Smooth muscle cell (in vitro differentiated cells): ENCODE data around the gene TMTC1. TPM values are rescaled to one million over a fixed set of nuclear protein-coding genes. Genes with fewer than 3 reads are reported as not detected.

Experiments used
- DNase-seq: peaks from one replicate; lab custom pipeline; 2025; ENCODE audit not compliant: unreplicated experiment; lab: John Stamatoyannopoulos, UW
- H2AFZ ChIP-seq: fragments of 200-600 bp; sonication (generic); 2 replicates; pipeline ENCODE4 v1.6.0; 2016; ENCODE audit warnings: antibody characterized with exemption, low read depth, mild to moderate bottlenecking
- H3F3A ChIP-seq: fragments of 200-600 bp; sonication (generic); 2 replicates; pipeline ENCODE4 v1.6.0; 2017; ENCODE audit warnings: antibody characterized with exemption, low read depth
- H3K27ac ChIP-seq: fragments of 200-600 bp; sonication (generic); 2 replicates; pipeline ENCODE4 v1.5.1; 2016; ENCODE audit warnings: low read depth, mild to moderate bottlenecking
- H3K27me3 ChIP-seq: fragments of 200-600 bp; sonication (generic); 2 replicates; pipeline ENCODE4 v1.6.1; 2016; ENCODE audit warnings: low read depth, mild to moderate bottlenecking
- H3K36me3 ChIP-seq: fragments of 200-600 bp; sonication (generic); 2 replicates; pipeline ENCODE4 v1.5.1; 2016; ENCODE audit warnings: low read depth
- H3K4me1 ChIP-seq: fragments of 200-600 bp; sonication (generic); 2 replicates; pipeline ENCODE4 v1.5.1; 2016; ENCODE audit warnings: low read depth
- H3K4me2 ChIP-seq: fragments of 200-600 bp; sonication (generic); 2 replicates; pipeline ENCODE4 v1.6.0; 2016; ENCODE audit warnings: mild to moderate bottlenecking
- H3K4me3 ChIP-seq: fragments of 200-600 bp; sonication (generic); 2 replicates; pipeline ENCODE4 v1.5.1; 2016; ENCODE audit warnings: mild to moderate bottlenecking
- H3K79me2 ChIP-seq: fragments of 200-600 bp; sonication (generic); 2 replicates; pipeline ENCODE4 v1.6.0; 2016; ENCODE audit warnings: low read depth, mild to moderate bottlenecking
- H3K9ac ChIP-seq: fragments of 200-600 bp; sonication (generic); 2 replicates; pipeline ENCODE4 v1.6.0; 2016; ENCODE audit warnings: low read depth
- H3K9me3 ChIP-seq: fragments of 200-600 bp; sonication (generic); replicated peaks from 2 replicates; pipeline ENCODE4 v1.5.1; 2016; ENCODE audit warnings: low read depth
- H4K20me1 ChIP-seq: fragments of 200-600 bp; sonication (generic); 2 replicates; pipeline ENCODE4 v1.6.0; 2016; ENCODE audit warnings: low read depth
- CTCF ChIP-seq: fragments of 200-600 bp; sonication (generic); IDR thresholded peaks from 2 replicates; pipeline ENCODE4 v1.5.1; 2017; ENCODE audit warnings: borderline replicate concordance, mild to moderate bottlenecking, antibody characterized with exemption; ENCODE audit not compliant: insufficient read depth, poor library complexity, severe bottlenecking
- WGBS: methylation state at CpG from one replicate; pipeline ENCODE4 v1.1.7; 2016; ENCODE audit warnings: low lambda C conversion rate; 5-methylcytosine and 5-hydroxymethylcytosine counted together
- polyA plus RNA-seq: library from polyadenylated mRNA; unstranded; fragments of >200 nt; fragmentation: Nextera tagmentation; extraction: Ambion mirVana; gene quantifications from 2 replicates; pipeline ENCODE4 v1.2.1, GENCODE V29; 2016
- total RNA-seq: library from RNA; depleted of rRNA; stranded (reverse); fragments of >200 nt; gene quantifications from 2 replicates; pipeline ENCODE4 v1.2.3, GENCODE V29; 2014

The TMTC1 gene
- total and polyA plus RNA-seq, 2 experiments from 2014 or later: 3.5 to 8.7 TPM

DNA sequence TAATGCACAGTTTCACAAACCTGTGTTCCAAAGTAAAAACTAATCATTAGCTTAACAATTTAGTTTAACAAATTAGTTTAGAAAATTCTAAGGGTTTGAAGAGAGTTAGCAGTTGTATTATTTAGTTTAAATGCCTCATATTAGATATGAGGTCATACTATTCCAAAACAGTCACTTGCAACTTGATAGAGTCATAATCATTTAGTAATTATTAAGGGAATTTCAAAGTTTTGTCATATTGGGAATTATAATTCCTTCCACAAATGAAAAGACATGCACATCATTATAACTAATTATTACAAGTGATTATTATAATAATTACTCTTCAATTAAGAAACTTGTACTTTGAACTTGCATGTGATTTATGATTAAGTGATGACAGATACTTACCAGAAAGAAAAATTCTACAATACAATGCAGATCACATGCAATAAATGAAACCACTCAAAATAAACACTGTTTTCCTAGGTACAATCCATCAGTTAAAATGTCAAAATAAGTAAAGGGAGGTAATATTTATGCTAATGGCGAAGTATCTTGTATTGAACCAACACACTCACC is 66.1 kb downstream of the TMTC1 start:
- Histone ChIP-seq H3K27me3 (no peaks in the 10 kb centered on the region), H3K4me2 (no peak overlapping the region), H3K27ac (no peak overlapping the region), H3K79me2 (no peaks in the 10 kb centered on the region), H3K36me3 (no peaks in the 10 kb centered on the region), H3K9ac (no peak overlapping the region), H3K4me1 (no peaks in the 10 kb centered on the region), H2AFZ (no peak overlapping the region), H3K9me3 (no peaks in the 10 kb centered on the region), H4K20me1 (no peaks in the 10 kb centered on the region), H3F3A (no peaks in the 10 kb centered on the region), H3K4me3 (no peak overlapping the region)
- no peak for TF ChIP-seq CTCF
- DNase-seq: no peak
- WGBS: 0% methylated on average over 1 of the region's 1 CpG

- no peak for TF ChIP-seq CTCF
- Histone ChIP-seq H2AFZ (no peak overlapping the region), H3K4me2 (no peak overlapping the region), H3K27me3 (no peaks in the 10 kb centered on the region), H3K27ac (no peak overlapping the region), H3K4me1 (peaks cover 9% of the 10 kb centered on the region), H3K9me3 (no peaks in the 10 kb centered on the region), H3K79me2 (no peaks in the 10 kb centered on the region), H3F3A (no peaks in the 10 kb centered on the region), H3K36me3 (no peaks in the 10 kb centered on the region), H3K9ac (no peak overlapping the region), H4K20me1 (no peaks in the 10 kb centered on the region), H3K4me3 (no peak overlapping the region)
- DNase-seq: no peak
Observed at GRCh38 chr12:29714966-29715365, 68.8 kb downstream of the TMTC1 start.

- H3K4me2 ChIP-seq: no peak overlapping the region
- no peak overlapping the region for H3K4me3 ChIP-seq
- H3K9ac ChIP-seq: no peak overlapping the region
- H3F3A ChIP-seq: no peaks in the 10 kb centered on the region
- no peaks in the 10 kb centered on the region for H4K20me1 ChIP-seq
- H3K9me3 ChIP-seq: no peaks in the 10 kb centered on the region
- no peaks in the 10 kb centered on the region for H3K79me2 ChIP-seq
- H2AFZ ChIP-seq: no peak overlapping the region
- peaks cover 20% of the 10 kb centered on the region for H3K4me1 ChIP-seq
- DNase-seq: no peak
- WGBS: 66% methylated on average over 3 of the region's 3 CpGs
- no peak overlapping the region for H3K27ac ChIP-seq
- H3K27me3 ChIP-seq: no peaks in the 10 kb centered on the region
- H3K36me3 ChIP-seq: no peaks in the 10 kb centered on the region
- TF ChIP-seq CTCF: no peak
Observed at GRCh38 chr12:29713729-29714128, 70.0 kb downstream of the TMTC1 start.

DNA sequence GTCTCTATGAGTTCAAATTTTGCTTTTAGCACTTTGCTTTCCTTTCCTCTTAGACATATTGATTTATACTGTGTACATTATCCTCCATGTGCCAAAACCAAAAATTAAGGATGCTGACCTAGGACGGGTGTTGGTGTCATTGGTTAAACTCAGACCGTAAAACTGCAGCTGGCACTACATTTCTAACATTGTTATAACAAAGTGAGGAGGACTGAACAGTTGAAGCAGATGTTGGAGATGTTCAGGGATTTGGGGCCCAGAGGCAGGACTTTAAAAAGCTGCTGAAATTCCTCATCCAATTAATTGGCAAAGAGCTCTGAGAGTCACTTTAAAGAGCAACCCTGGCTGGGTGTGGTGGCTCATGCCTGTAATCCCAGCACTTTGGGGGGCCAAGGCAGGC is 72.4 kb downstream of the TMTC1 start:
- H3K9me3 ChIP-seq: no peaks in the 10 kb centered on the region
- no peak overlapping the region for H3K4me2 ChIP-seq
- no peak overlapping the region for H3K27ac ChIP-seq
- H3K4me3 ChIP-seq: no peak overlapping the region
- H3K27me3 ChIP-seq: no peaks in the 10 kb centered on the region
- H3K79me2 ChIP-seq: no peaks in the 10 kb centered on the region
- 30% methylated on average over 2 of the region's 2 CpGs for WGBS
- H3F3A ChIP-seq: no peaks in the 10 kb centered on the region
- H3K4me1 ChIP-seq: peaks cover 20% of the 10 kb centered on the region
- no peaks in the 10 kb centered on the region for H3K36me3 ChIP-seq
- no peaks in the 10 kb centered on the region for H4K20me1 ChIP-seq
- DNase-seq: no peak
- H3K9ac ChIP-seq: no peak overlapping the region
- no peak for TF ChIP-seq CTCF
- H2AFZ ChIP-seq: no peak overlapping the region
